Measurements from ENCODE around the gene ADAM19. TPM values are rescaled to one million over a fixed set of nuclear protein-coding genes. Genes with fewer than 3 reads are reported as not detected.

The ADAM19 gene
- total RNA-seq, 4 donors from 2014 or later, result 2.4 to 25.6 (median 15.3) TPM

GRCh38 chr5:157556615-157557418 lies 18.8 kb downstream of the ADAM19 start:
- H3K27ac ChIP-seq, result no peak overlapping the region
- TF ChIP-seq POLR2A (IDR thresholded peaks at IDR 0.05) (no peak), CTCF (IDR thresholded peaks at IDR 0.05) (no peak)
- H3K36me3 ChIP-seq, result no peaks in the 10 kb centered on the region
- H3K4me3 ChIP-seq, result no peak overlapping the region
- intact Hi-C loops (cut with DNase I; ENCODE audit: low total_unique reads), result no loop called here
- no peaks in the 10 kb centered on the region for H3K9me3 ChIP-seq
- H3K4me1 ChIP-seq, result peaks cover 6 to 10% of the 10 kb centered on the region in 2 donors
- no peak for DNase-seq
- no peaks in the 10 kb centered on the region for H3K27me3 ChIP-seq

- Histone ChIP-seq H3K4me3 (no peak overlapping the region), H3K27ac (peak overlapping the region in 1 of 2 donors; percentile 43), H3K9me3 (no peaks in the 10 kb centered on the region), H3K4me1 (peaks cover 6 to 10% of the 10 kb centered on the region in 2 donors), H3K27me3 (no peaks in the 10 kb centered on the region), H3K36me3 (no peaks in the 10 kb centered on the region)
- no peak for DNase-seq
- no peak for TF ChIP-seq CTCF (IDR thresholded peaks at IDR 0.05)
- no peak for TF ChIP-seq POLR2A (IDR thresholded peaks at IDR 0.05)
- intact Hi-C loops (cut with DNase I; ENCODE audit: low total_unique reads), result no loop called here
These were observed 20.4 kb downstream of the ADAM19 start for GRCh38 chr5:157555037-157555640.

- H3K27ac ChIP-seq, result peak overlapping the region in 1 of 2 donors; percentile 43
- DNase-seq, result no peak
- intact Hi-C loops (cut with DNase I; ENCODE audit: low total_unique reads), result no loop called here
- no peaks in the 10 kb centered on the region for H3K27me3 ChIP-seq
- H3K4me3 ChIP-seq, result no peak overlapping the region
- H3K36me3 ChIP-seq, result no peaks in the 10 kb centered on the region
- no peaks in the 10 kb centered on the region for H3K9me3 ChIP-seq
- H3K4me1 ChIP-seq, result peaks cover 6 to 10% of the 10 kb centered on the region in 2 donors
- no peak for TF ChIP-seq POLR2A (IDR thresholded peaks at IDR 0.05)
- no peak for TF ChIP-seq CTCF (IDR thresholded peaks at IDR 0.05)
These were observed 21.2 kb downstream of the ADAM19 start for GRCh38 chr5:157554179-157555036.

GRCh38 chr5:157552650-157553049 lies 22.9 kb downstream of the ADAM19 start:
- Histone ChIP-seq H3K27me3 (no peaks in the 10 kb centered on the region), H3K36me3 (no peaks in the 10 kb centered on the region), H3K4me1 (peaks cover 6 to 10% of the 10 kb centered on the region in 2 donors), H3K9me3 (no peaks in the 10 kb centered on the region), H3K4me3 (no peak overlapping the region), H3K27ac (no peak overlapping the region)
- intact Hi-C loops (cut with DNase I; ENCODE audit: low total_unique reads), result no loop called here
- no peak for TF ChIP-seq CTCF (IDR thresholded peaks at IDR 0.05)
- no peak for TF ChIP-seq POLR2A (IDR thresholded peaks at IDR 0.05)
- no peak for DNase-seq

Measured in uterus (tissue), 4 donors.